CD4-positive, alpha-beta memory T cell (primary cell): ENCODE results near the gene ALPI. TPM values are rescaled to one million over a fixed set of nuclear protein-coding genes. Genes with fewer than 3 reads are reported as not detected.
"Not testable (repeated sequence)": the region's sequence is repeated elsewhere in the genome, so short reads cannot be mapped to it uniquely, and the experiment has no call there.

Source experiments
- CTCF ChIA-PET: fragments of 350-600 bp; sonication (Branson Sonifier 250); formaldehyde crosslinking; loops from one replicate; lab custom pipeline; 2021; ENCODE audit warnings: inconsistent platforms; ENCODE audit not compliant: partially characterized antibody; lab: Charles Lee
- POLR2A ChIA-PET: fragments of 350-600 bp; sonication (Branson Sonifier 250); formaldehyde crosslinking; loops from one replicate; lab custom pipeline; 2021; ENCODE audit not compliant: partially characterized antibody; lab: Charles Lee
- DNase-seq, 5 donors: peaks; one replicate each; pipeline versions ENCODE4 v3.0.0 to v3.0.0-alpha.2; 2020 to 2022; ENCODE audit warnings: mixed read lengths in 1 of 5
- H3K27ac ChIP-seq: one replicate; pipeline ENCODE4 v1.7.0; 2013; ENCODE audit warnings: low read depth, low read length
- H3K27me3 ChIP-seq: 2 replicates; pipeline ENCODE4 v1.7.0; 2013; ENCODE audit warnings: mild to moderate bottlenecking, low read length, moderate library complexity; ENCODE audit not compliant: insufficient read depth
- H3K36me3 ChIP-seq: 2 replicates; pipeline ENCODE4 v1.7.0; 2013; ENCODE audit warnings: mild to moderate bottlenecking, low read length, moderate library complexity; ENCODE audit not compliant: insufficient read depth
- H3K4me1 ChIP-seq: 2 replicates; pipeline ENCODE4 v1.7.0; 2013; ENCODE audit warnings: mild to moderate bottlenecking, low read length, moderate library complexity; ENCODE audit not compliant: insufficient read depth
- H3K4me3 ChIP-seq, 2 donors: one replicate each; pipeline ENCODE4 v1.7.0; 2013; ENCODE audit warnings: low read length in 2 of 2, mild to moderate bottlenecking in 1 of 2
- H3K9me3 ChIP-seq, 2 donors: one replicate each; pipeline ENCODE4 v1.7.0; 2013; ENCODE audit warnings: low read length in 2 of 2, control low read depth in 1 of 2; ENCODE audit not compliant: control insufficient read depth in 1 of 2
- H3K27ac Mint-ChIP-seq, 7 donors: one replicate each; pipeline ENCODE4 v1.8.0; 2020 to 2021; ENCODE audit warnings: mixed read lengths in 7 of 7, mild to moderate bottlenecking in 6 of 7, inconsistent platforms in 3 of 7, moderate library complexity in 3 of 7
- H3K27me3 Mint-ChIP-seq, 2 donors: one replicate each; pipeline ENCODE4 v1.8.0; 2020 to 2021; ENCODE audit warnings: mixed read lengths in 2 of 2
- H3K36me3 Mint-ChIP-seq, 2 donors: one replicate each; pipeline ENCODE4 v1.8.0; 2020 to 2021; ENCODE audit warnings: mixed read lengths in 2 of 2, inconsistent platforms in 1 of 2, mild to moderate bottlenecking in 1 of 2
- H3K4me1 Mint-ChIP-seq, 4 donors: one replicate each; pipeline ENCODE4 v1.8.0; 2020 to 2021; ENCODE audit warnings: mixed read lengths in 4 of 4, mild to moderate bottlenecking in 1 of 4
- H3K4me3 Mint-ChIP-seq, 8 donors: one replicate each; pipeline ENCODE4 v1.8.0; 2020 to 2021; ENCODE audit warnings: mixed read lengths in 8 of 8, mild to moderate bottlenecking in 7 of 8, moderate library complexity in 6 of 8, inconsistent platforms in 3 of 8
- H3K9me3 Mint-ChIP-seq, 8 donors: one replicate each; pipeline ENCODE4 v1.8.0; 2020 to 2021; ENCODE audit warnings: mixed read lengths in 8 of 8, mild to moderate bottlenecking in 5 of 8, inconsistent platforms in 3 of 8, moderate library complexity in 1 of 8
- intact Hi-C: fragments of 100-400 bp; cut with micrococcal nuclease; formaldehyde crosslinking; loops from one replicate; pipeline ENCODE4 v1.15.1; 2023
- polyA plus RNA-seq, 2 donors: library from polyadenylated mRNA; unstranded; fragments of 300-500 nt; fragmentation: Illumina TruSeq; gene quantifications; one replicate each; pipeline ENCODE4 v1.2.3, GENCODE V29; 2021
- total RNA-seq, 2 experiments: library from RNA; stranded (reverse); gene quantifications; one replicate each; pipeline ENCODE4 v1.2.3, GENCODE V29; 2021

ALPI gene
- total and polyA plus RNA-seq, 4 experiments from 2014 or later = not detected

GRCh38 chr2:232447638-232448303, 8.2 kb upstream of the ALPI start:
- no peak overlapping the region for H3K4me3 Mint-ChIP-seq
- POLR2A ChIA-PET = no interaction called here
- H3K36me3 ChIP-seq = no peaks in the 10 kb centered on the region
- intact Hi-C loops = no loop called here
- no peaks in the 10 kb centered on the region for H3K27me3 Mint-ChIP-seq
- no peak for DNase-seq
- H3K4me1 Mint-ChIP-seq = peaks cover 0 to 2% (median 0%) of the 10 kb centered on the region in 4 donors
- no peaks in the 10 kb centered on the region for H3K9me3 Mint-ChIP-seq
- CTCF ChIA-PET = interaction anchor here (0.9 to 1.4 kb wide), 6 partner anchors 8 to 18 kb away, joined by 3 to 6 read pairs (median 3); partner anchors contain the start of gene ALPI
- no peaks in the 10 kb centered on the region for H3K9me3 ChIP-seq
- no peaks in the 10 kb centered on the region for H3K4me1 ChIP-seq
- no peak overlapping the region for H3K27ac Mint-ChIP-seq
- no peaks in the 10 kb centered on the region for H3K36me3 Mint-ChIP-seq
- H3K27me3 ChIP-seq = no peaks in the 10 kb centered on the region
- no peak overlapping the region for H3K4me3 ChIP-seq
- no peak overlapping the region for H3K27ac ChIP-seq

GRCh38 chr2:232448304-232448690, 7.7 kb upstream of the ALPI start:
- Mint-ChIP-seq H3K27ac (no peak overlapping the region), H3K9me3 (no peaks in the 10 kb centered on the region), H3K36me3 (no peaks in the 10 kb centered on the region), H3K27me3 (no peaks in the 10 kb centered on the region), H3K4me1 (peaks cover 0 to 2% (median 0%) of the 10 kb centered on the region in 4 donors), H3K4me3 (no peak overlapping the region)
- Histone ChIP-seq H3K4me3 (no peak overlapping the region), H3K4me1 (no peaks in the 10 kb centered on the region), H3K9me3 (no peaks in the 10 kb centered on the region), H3K27me3 (no peaks in the 10 kb centered on the region), H3K27ac (no peak overlapping the region), H3K36me3 (no peaks in the 10 kb centered on the region)
- intact Hi-C loops = no loop called here
- POLR2A ChIA-PET = no interaction called here
- no peak for DNase-seq
- CTCF ChIA-PET = interaction anchor here (0.9 to 1.4 kb wide), 2 partner anchors 9 to 16 kb away, joined by 3 read pairs; no protein-coding TSS in a partner anchor

- no peaks in the 10 kb centered on the region for H3K4me1 ChIP-seq
- no peaks in the 10 kb centered on the region for H3K9me3 Mint-ChIP-seq
- no peaks in the 10 kb centered on the region for H3K36me3 ChIP-seq
- H3K4me3 ChIP-seq = no peak overlapping the region
- peaks cover 0 to 2% of the 10 kb centered on the region in 2 donors for H3K27me3 Mint-ChIP-seq
- DNase-seq = no peak
- intact Hi-C loops = no loop called here
- no peaks in the 10 kb centered on the region for H3K36me3 Mint-ChIP-seq
- H3K4me3 Mint-ChIP-seq = no peak overlapping the region
- CTCF ChIA-PET = no interaction called here
- H3K27me3 ChIP-seq = no peaks in the 10 kb centered on the region
- no peaks in the 10 kb centered on the region for H3K9me3 ChIP-seq
- POLR2A ChIA-PET = no interaction called here
- no peaks in the 10 kb centered on the region for H3K4me1 Mint-ChIP-seq
- no peak overlapping the region for H3K27ac Mint-ChIP-seq
- H3K27ac ChIP-seq = no peak overlapping the region
These were observed 6.0 kb upstream of the ALPI start for GRCh38 chr2:232449964-232450363.

GRCh38 chr2:232451645-232452044, 4.3 kb upstream of the ALPI start:
- H3K27ac ChIP-seq, H3K9me3 ChIP-seq, H3K4me1 Mint-ChIP-seq, DNase-seq, POLR2A ChIA-PET, H3K9me3 Mint-ChIP-seq, intact Hi-C loops, H3K4me1 ChIP-seq, H3K4me3 Mint-ChIP-seq, H3K27me3 ChIP-seq, H3K36me3 Mint-ChIP-seq, H3K36me3 ChIP-seq, H3K27me3 Mint-ChIP-seq, H3K4me3 ChIP-seq: not testable (repeated sequence)
- H3K27ac Mint-ChIP-seq = peak overlapping the region in 1 of 7 donors; percentile 62
- CTCF ChIA-PET = interaction anchor here (0.6 kb wide), 1 partner anchor 14 kb away, joined by 3 read pairs; no protein-coding TSS in a partner anchor

GRCh38 chr2:232454630-232455029, 1.3 kb upstream of the ALPI start:
- intact Hi-C loops = no loop called here
- no peak overlapping the region for H3K4me3 ChIP-seq
- H3K27ac ChIP-seq = no peak overlapping the region
- H3K27me3 Mint-ChIP-seq = peaks cover 5 to 7% of the 10 kb centered on the region in 2 donors
- no peaks in the 10 kb centered on the region for H3K9me3 ChIP-seq
- no peaks in the 10 kb centered on the region for H3K4me1 Mint-ChIP-seq
- H3K27ac Mint-ChIP-seq = no peak overlapping the region
- H3K27me3 ChIP-seq = no peaks in the 10 kb centered on the region
- no peak for DNase-seq
- ChIA-PET CTCF (interaction anchor here (1.7 kb wide), 1 partner anchor 20 kb away, joined by 4 read pairs; no protein-coding TSS in a partner anchor), POLR2A (no interaction called here)
- H3K4me3 Mint-ChIP-seq = peak overlapping the region in 1 of 8 donors; percentile 49
- H3K36me3 ChIP-seq = no peaks in the 10 kb centered on the region
- H3K4me1 ChIP-seq = no peaks in the 10 kb centered on the region
- no peaks in the 10 kb centered on the region for H3K36me3 Mint-ChIP-seq
- H3K9me3 Mint-ChIP-seq = no peaks in the 10 kb centered on the region

GRCh38 chr2:232456296-232457120, 555 bp downstream of the ALPI start:
- H3K27ac ChIP-seq = no peak overlapping the region
- Mint-ChIP-seq H3K27me3 (peaks cover 7 to 8% of the 10 kb centered on the region in 2 donors), H3K36me3 (no peaks in the 10 kb centered on the region), H3K27ac (no peak overlapping the region), H3K9me3 (no peaks in the 10 kb centered on the region), H3K4me3 (no peak overlapping the region), H3K4me1 (no peaks in the 10 kb centered on the region)
- H3K9me3 ChIP-seq = no peaks in the 10 kb centered on the region
- no peaks in the 10 kb centered on the region for H3K27me3 ChIP-seq
- no peak for DNase-seq
- intact Hi-C loops = no loop called here
- CTCF ChIA-PET = interaction anchor here (1.9 kb wide), 1 partner anchor 9 kb away, joined by 6 read pairs; no protein-coding TSS in a partner anchor
- H3K4me3 ChIP-seq = no peak overlapping the region
- POLR2A ChIA-PET = no interaction called here
- H3K4me1 ChIP-seq = no peaks in the 10 kb centered on the region
- H3K36me3 ChIP-seq = no peaks in the 10 kb centered on the region
